HG03520 (cell line): ENCODE measurements around the gene HES7.
"Not testable (repeated sequence)": the region's sequence is repeated elsewhere in the genome, so short reads cannot be mapped to it uniquely, and the experiment has no call there.

Experiments
- ATAC-seq: cut with Tn5 transposase; IDR thresholded peaks from one replicate; pipeline ENCODE4 v1.9.1; 2021; ENCODE audit warnings: mild to moderate bottlenecking, moderate library complexity; ENCODE audit not compliant: unreplicated experiment

HES7 gene

DNA sequence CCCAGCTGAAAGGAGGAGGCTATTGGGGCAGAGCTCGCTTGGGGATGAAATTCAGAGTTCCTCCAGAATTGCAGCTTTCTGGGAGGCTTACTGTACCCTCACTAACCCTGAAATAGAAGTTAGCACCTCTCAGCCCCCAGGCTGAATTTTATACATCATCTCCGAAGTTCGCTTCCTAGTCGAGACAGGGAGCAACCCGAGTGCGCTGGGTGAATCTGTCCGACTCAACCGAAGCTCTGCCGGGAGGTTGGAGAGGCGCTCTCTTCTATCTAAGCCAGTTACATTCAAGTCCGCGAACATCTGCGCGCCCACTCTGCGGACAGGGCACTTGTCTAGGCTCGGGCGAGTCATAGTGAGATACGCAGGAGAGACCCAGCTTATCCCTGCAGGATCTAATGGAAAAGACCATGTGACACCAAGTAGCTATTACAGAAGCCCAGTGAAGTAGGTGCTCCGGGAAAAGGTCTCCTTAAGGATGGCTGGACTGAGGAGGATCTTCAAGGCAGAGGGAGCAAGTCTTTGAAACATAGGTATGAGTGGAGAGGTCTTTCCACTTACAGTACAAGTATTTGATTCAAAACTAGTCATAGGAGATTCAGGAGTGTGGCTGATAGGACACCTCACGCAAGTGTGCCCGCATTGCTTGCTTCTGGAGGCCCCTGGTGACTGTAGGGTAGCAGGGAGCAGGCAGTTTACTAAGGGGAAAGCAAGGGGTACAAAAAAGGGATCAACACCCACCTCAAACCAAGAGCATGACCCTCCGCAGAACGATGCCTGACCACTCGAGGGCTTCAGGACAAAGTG is 646 bp upstream of the HES7 start:
- ATAC-seq: no peak

DNA sequence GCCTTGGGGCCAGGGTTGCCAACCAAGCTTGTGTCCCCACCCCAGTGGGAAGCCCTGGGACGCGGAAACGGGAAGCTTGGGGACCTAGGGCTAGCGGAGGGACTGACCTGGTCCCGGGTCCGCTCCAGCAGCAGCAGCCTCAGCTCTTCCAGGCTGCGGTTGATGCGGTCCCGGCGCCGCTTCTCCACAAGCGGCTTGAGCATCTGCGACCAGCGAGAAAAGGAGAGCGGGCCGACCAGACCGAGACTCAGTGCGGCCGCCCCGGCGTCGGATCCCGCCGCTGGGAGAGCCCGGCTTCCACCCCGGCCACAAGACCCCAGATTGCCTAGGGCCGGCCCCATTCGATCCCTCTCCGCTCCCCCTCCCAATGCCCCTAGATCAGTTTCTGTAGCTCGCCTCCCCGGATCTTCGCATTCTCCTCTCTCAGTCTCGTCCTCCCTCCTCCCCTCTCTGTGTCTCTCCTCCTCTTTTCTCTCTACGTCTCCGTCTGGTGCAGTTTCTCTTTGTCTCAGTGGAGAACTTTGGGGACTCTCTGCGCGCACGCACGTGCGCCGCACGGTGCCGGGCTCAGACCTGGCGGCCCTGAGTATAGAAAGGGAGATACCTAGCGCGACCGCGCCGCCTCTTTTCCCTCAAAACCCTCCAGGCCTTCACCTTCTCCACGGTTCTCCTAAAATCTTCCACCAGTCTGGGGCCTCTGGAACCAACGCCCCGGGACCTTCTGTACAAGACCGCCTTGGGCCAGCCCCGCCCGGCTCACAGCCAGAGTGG is 797 bp downstream of the HES7 start:
- ATAC-seq: no peak

DNA sequence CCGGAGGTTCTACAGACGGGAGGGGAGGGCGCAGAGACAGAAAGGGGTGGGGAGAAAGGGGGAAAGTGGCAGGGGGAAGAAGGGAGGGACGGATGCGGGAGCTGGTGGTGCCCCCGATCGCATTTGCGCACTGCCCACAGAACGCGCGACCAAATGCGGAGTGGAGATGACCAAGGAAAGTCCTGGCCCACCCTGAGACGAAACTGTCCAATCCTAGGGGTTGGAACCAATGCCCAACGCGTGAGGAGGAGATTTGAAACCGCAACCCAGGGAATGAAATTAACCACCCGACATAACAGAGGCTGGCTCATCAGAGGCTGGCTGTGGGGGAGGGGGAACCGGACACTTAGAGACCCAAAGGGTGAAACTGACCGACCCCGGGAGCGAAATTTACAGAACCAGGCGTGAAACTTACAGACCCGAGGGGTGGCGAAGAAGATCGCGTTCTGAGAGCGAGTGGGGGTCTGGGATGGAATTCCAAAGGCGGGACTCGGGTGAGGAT is 1.4 kb downstream of the HES7 start:
- no peak for ATAC-seq

DNA sequence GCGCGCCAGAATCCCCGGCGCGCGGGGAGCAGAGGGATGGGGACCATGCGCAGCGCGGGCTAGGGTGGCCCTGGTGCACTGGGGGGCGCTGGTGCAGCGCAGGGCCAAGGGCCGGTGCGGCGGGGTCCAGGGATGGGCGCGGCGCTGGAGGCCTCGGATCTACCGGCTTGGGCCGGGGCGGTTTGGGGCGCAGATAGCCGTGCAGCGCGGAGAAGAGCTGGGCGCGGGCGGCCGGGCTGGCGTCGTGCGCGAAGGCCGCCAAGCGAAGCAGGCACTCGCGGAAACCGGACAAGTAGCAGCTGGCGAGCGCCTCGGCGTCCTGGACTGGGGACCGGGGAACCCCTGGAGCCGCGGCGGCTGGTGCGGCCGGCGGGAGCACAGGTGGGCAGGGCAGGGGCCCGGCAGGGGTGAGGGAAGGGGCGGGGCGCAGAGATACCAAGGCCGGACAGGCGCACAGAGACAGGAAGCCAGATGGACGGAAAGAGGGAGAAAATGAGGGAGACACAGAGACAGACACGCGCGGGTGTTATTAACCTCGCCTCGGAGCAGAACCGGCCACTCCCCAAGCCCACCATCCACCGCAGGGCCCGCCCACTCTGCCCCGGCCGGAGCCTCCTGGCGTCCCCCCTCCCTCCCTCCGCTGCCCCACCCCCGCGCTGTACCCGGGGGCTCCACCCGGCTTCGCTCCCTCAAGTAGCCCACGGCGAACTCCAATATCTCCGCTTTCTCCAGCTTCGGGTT is 2.1 kb downstream of the HES7 start:
- no peak for ATAC-seq

DNA sequence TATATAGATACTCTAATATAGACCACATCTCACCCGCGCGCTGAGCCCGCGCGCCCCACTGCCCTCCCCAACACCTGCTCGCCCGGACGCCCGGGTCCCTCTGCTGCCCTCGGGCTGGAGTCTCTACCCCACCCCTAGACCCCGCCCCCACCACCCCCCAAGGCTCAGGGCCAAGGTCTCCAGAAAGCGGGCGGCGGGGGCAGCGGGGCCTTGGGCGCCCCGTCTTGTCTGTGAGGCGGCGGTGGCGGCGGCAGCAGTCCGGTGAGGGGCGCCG is 2.6 kb downstream of the HES7 start:
- no peak for ATAC-seq

DNA sequence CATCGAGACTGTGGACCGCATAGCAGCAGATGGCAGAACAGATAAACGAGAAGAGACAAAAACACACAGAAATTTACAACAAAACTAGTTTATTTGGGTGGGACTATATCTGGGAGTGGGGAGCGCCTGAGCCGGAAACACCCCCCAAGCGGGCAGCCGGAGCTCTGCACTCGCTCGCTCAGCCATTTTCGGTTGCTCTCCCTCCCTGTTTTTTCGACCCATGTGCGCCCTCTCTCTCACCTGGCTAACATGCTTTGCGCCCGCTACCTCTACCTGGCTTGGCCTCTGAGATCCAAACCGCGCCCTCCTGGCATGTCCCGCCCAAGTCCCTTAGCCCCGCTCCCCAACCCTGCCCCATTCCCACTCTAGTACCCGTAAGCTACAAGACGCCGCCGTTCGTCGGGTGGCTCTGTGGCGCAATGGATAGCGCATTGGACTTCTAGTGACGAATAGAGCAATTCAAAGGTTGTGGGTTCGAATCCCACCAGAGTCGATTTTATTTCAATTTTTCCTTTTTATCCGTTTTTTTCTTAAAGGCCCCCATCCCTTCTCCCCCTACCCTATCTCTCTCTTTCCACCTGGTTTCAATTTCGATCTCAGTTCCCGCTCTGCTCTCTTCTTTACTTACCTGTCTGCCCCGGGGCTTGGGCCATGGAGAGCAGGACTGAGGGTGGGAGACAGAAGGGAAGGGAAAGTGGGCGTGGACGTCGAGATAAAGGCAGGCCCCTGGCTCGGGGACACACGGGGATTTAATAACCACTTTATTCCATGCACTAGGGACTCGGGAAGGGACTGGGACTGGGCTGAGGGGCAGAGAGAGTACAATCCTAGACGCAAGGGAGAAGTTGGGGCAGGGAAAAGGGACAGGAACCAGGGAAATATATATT is 3.1 kb downstream of the HES7 start:
- no peak for ATAC-seq

DNA sequence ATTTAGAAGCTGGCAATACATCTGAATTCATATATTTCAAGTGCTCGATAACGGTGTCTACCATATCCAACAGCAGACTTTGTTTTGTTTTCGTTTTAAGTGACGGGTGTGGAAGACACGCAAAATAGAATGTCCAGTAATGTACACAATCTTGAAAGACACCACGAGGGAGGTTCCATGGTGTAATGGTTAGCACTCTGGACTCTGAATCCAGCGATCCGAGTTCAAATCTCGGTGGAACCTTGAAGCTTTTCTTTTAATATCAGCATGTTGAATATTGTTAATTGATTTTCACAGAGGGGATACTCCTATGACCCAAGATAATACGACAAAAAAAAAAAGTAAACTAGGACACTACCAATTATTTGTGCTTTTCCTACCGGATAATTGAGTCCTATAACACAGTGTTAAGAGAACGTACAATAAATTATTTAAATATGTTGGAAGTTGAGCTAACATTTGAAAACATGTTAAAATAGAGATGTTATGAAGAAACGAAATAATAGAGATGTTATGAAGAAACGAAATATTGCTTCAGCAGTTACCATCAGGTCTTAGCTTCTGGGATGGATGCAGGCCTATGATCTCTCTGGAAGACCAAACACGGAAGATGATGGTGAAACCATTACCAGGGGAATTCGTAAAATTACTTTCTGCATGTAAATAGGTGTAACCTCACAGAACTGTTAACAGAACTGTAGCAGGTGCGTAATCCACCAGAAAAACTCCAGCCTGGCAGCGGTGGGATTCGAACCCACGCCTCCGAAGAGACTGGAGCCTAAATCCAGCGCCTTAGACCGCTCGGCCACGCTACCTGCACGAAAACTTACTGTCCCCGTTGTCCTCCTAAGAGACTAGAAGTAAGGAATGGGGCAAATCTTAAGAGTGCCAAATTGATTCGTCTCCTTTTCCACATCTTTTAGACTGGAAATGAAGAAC is 4.1 kb downstream of the HES7 start:
- no peak for ATAC-seq

DNA sequence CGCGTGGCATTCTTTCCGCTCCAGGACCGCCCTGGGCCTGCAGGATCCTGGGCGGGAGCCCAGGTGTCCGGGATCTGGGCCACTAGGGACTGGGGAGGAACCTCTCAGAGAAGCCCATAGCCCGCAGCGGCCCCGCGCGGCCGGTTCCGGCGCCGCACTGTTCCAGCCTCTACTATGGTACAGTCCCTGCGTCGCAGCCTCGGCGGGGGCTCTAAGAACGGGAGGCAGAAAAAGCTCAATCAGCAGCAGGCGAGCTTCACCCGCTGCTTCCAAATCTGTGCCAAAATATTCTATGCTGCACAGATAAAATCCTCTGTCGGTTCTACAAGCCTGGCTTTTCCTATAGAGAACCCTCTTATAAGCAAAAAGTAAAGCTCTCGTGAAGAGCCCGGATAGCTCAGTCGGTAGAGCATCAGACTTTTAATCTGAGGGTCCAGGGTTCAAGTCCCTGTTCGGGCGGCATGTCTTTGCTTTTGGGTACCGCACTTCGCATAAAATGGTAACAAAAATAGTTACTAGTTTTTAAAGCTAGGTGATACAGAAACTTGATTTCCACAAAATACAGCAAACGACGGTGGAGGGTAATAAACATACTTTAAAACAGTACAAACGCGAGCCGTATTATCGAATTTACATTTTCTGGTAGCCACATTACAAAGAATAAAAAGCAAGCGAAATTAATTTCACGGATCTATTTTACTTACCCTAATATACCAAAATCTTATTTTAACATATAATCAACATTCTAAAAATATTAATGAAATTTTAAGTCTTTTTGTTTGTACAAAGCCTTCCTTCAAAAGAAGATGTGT is 4.9 kb downstream of the HES7 start:
- peak; percentile 34 for ATAC-seq

DNA sequence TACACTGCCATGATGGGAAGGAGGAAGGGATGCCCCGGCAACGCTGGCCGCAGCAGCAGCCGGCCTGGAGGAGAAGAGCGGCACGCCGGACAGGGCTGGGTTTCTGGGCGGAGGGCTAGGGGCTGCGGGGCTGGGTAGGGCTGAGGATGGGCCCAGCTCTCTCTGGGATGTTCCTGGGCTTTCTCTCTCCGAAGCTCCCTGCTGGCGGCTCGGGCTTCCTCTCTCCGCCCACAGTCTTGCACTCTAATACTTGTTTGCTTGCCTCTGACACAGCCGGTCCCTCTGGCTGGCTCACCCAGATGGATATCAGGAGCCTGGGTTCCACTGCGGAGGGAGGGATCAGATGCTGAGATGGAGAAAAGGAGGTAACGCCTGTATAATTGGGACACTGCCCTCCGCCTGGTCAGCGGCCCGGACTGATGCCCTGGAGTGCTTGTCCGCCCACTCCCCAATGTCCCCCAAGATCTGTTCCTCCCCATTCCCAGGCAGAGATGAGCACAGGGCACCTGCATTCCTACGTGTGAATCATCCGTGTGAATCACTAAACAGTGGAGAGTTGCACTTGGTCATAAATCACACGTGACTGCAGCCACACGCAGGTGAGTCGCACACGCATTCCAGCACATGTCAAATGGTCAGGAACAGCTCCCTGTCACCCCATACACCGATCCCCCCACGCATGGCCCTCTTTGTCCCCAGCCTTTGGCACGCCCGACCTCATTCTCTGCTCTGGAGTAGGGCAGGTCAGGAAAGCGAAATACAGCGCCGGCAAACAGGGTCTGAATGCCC is 5.7 kb downstream of the HES7 start, which contains the start of gene ALOXE3:
ALOXE3 (minus strand) TSS at position 535 of the 789 bp plus-strand sequence; CDS start at position 11, 524 bp downstream.
- no peak for ATAC-seq

DNA sequence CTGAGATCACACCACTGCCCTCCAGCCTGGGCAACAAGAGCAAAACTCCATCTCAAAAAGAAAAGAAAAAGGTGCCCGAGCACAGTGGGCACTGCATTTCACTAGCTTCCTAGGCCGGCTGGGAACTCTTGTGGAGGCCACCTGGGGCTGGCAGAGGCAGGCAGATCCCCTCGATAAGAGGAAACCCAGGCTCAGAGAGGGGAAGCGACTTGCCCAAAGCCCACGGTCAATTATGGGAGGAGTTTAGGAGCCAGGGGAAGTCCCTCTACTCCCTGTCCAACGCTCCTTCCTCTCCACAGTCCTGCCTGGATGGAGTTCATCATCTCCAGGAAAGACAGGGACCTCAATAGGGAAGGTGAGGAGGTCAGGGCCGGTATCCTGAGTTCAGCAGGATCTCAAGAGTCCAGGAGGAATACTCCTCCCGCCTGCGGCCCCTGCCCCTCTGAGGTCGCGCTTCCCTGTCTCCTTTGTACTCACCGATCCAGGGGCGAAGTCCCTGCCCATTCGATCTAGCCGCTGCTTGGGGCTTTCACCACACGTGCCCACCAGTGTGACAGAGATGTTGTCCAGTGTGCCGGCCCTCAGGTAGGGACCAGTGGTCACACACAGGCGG is 6.4 kb downstream of the HES7 start:
- no peak for ATAC-seq

DNA sequence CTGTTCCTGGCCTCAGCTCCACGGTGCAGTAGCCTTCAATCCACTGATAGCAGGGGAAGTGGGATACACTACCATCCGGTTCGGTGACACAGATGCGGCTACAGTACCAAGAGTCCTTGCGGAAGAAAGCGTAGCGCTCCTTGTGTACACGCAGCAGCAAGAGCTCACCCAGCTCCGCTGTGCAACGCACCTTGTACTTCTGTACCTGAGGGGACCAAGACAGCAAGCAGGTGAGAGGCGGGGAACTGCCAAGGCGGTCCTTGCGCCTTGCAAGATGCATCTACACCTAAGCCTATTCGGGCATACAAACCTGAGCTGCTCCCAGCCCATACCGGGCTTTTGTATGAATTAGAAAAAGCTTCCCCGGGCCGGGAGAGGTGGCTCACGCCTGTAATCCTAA is 7.1 kb downstream of the HES7 start:
- ATAC-seq: no peak

DNA sequence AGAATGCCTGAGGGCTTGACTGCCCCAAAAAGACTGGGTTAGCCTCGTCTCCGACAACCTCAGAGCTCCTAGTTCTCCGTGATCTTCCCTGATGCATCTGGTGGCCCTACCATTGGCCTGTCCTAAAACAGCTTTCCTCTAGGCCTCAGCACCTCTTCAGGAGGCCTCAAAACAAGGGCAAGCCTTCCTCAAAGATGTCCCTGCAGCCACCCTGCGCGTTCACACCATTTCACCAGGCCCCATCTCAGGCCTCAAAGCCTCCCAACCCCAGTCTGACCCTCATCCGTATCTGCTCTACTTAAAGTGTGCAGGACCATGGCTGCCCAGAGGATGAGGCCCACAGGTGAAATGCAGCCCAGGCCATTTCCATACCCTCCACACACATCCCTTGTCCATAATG is 13.0 kb downstream of the HES7 start:
- no peak for ATAC-seq

DNA sequence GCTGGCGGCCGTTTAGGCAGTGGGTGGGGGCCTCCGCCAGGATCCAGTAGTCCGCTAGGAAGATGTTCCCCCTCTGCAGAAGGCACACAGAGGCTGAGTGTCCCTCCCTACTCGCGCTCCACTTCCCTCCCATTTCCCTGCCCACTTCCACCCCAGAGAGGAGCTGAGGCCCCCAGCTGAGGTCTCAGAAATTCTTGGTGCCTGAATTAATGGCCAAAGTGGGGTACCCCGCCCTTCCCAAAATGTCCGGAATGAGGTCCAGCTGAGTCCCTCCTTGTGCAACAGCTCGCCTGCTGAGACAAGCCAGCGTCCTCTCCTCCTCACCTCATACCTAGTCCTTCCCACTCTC is 13.5 kb downstream of the HES7 start:
- no peak for ATAC-seq

DNA sequence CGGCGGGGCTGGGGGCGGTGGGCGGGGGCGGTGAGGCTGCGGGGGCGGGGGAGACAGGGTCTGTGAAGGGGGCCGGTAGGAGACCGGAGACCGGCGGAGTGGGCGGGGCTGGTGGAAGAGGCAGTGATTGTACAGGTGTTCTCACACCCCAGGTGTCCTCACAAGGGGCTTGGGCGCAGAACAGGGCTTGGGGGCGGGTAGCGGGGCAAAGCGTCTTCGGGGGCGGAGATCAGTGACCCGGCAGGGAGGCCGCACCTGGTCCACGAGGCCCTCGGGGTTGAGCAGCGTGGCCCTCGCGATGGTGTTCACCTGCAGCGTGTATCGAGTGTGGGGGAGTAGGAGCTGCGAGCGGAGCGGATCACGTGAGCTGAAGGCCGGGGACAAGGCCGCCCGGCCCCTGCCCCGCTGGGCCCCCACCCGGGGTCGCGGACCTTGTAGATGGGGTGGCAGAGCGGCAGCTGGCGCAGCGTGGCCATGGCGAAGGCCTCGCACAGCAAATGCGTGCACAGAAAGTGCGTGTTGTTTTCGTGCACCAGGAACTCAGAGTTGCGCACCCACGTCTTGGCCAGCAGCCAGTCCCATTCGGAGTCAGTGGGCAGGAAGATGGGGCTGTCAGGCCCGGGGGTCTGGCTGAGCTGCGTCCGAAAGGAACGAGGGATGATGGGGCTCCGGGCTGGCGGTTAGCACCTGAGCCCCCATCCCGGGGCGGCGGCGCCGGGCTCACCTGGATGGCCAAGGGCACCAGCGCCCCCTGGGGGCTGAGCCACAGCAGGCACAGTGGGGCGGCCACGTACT is 14.0 kb downstream of the HES7 start:
- ATAC-seq: no peak

DNA sequence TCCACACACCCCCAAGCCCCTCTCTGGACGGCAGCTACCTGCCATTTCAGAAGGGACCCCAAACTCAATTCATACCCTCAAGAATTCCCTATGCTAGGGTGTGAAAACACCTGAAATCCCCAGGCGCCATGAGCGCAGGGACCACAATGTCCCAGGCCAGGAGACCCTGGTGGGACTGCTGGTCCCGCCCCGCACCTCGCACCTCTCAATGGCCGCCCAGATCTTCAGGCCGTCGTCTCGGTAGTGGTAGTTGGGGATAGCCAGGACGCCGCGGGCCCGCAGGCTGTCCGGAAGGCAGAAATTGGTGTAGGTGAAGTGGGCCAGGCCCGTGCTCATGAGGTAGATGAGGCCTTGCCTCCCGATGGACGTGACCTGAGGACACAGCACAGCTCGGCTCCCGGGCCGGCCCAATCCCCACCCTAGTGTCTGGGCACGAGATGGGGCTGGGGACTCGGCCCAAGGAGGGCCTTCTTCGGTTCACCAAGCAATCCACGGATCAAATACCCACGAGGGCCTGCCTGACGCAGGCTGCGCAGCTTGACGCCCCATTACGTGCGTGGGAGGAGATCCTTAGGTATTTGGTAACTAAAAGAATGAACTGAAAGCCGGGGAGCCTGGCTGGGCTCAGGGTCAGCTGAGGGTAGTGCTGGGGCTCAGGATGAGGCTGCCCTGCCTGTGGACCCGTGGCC is 14.8 kb downstream of the HES7 start:
- ATAC-seq: no peak

DNA sequence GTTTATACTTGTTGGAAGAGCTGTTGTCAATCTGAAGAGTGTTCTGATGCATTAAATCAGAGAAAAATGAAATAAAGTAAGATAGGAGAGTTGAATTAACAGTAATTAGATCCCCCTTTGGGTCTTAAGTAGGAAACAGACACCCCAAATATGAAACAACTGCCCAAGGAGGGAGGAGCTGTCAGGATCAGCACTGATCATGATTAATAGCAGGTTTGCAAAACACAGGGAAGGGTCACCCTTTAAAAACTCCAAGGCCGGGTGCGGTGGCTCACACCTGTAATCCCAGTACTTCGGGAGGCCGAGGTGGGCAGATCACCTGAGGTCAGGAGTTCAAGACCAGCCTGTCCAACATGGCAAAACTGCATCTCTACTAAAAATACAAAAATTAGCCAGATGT is 16.9 kb downstream of the HES7 start:
- ATAC-seq: not testable (repeated sequence)
